RWPE2 (cell line): ENCODE data around the gene PAX7.

Source experiments
- ATAC-seq: fragments of 200-7000 bp; cut with Tn5 transposase; 3 replicates; pipeline ENCODE4 v1.9.1; 2021; ENCODE audit warnings: low read depth
- DNase-seq: peaks from one replicate; pipeline ENCODE4 v3.0.0-alpha.2; 2020; ENCODE audit warnings: low spot score
- H3K27ac ChIP-seq: fragments of 450-650 bp; 2 replicates; pipeline ENCODE4 v1.5.1; 2017; ENCODE audit warnings: mild to moderate bottlenecking; ENCODE audit not compliant: poor library complexity, severe bottlenecking
- H3K27me3 ChIP-seq: fragments of 250-450 bp; sonication (Bioruptor Pico); 2 replicates; pipeline ENCODE4 v1.5.1; 2021; ENCODE audit warnings: mild to moderate bottlenecking, moderate library complexity; ENCODE audit not compliant: insufficient read depth, poor library complexity, severe bottlenecking
- H3K36me3 ChIP-seq: fragments of 250-450 bp; sonication (Bioruptor Pico); 2 replicates; pipeline ENCODE4 v1.5.1; 2020; ENCODE audit warnings: low read depth, mild to moderate bottlenecking, moderate library complexity
- H3K4me1 ChIP-seq: fragments of 250-450 bp; sonication (Bioruptor Pico); 2 replicates; pipeline ENCODE4 v1.5.1; 2021; ENCODE audit warnings: mild to moderate bottlenecking, moderate library complexity; ENCODE audit not compliant: insufficient read depth, poor library complexity, severe bottlenecking
- H3K4me3 ChIP-seq: fragments of 250-450 bp; sonication (Bioruptor Pico); 2 replicates; pipeline ENCODE4 v1.5.1; 2021; ENCODE audit warnings: mild to moderate bottlenecking, moderate library complexity; ENCODE audit not compliant: severe bottlenecking
- H3K9me3 ChIP-seq: fragments of 250-450 bp; sonication (Bioruptor Pico); 2 replicates; pipeline ENCODE4 v1.5.1; 2021; ENCODE audit warnings: mild to moderate bottlenecking, moderate library complexity; ENCODE audit not compliant: severe bottlenecking
- TF ChIP-seq, protein P1 (sequence below): fragments of 450-650 bp; IDR thresholded peaks from one replicate; pipeline ENCODE4 v1.5.1; 2017; ENCODE audit warnings: mild to moderate bottlenecking, moderate library complexity; ENCODE audit not compliant: poor library complexity, severe bottlenecking

Gene PAX7

GRCh38 chr1:18588093-18588492 lies 42.6 kb upstream of the PAX7 start:
- TF ChIP-seq, protein P1, sequence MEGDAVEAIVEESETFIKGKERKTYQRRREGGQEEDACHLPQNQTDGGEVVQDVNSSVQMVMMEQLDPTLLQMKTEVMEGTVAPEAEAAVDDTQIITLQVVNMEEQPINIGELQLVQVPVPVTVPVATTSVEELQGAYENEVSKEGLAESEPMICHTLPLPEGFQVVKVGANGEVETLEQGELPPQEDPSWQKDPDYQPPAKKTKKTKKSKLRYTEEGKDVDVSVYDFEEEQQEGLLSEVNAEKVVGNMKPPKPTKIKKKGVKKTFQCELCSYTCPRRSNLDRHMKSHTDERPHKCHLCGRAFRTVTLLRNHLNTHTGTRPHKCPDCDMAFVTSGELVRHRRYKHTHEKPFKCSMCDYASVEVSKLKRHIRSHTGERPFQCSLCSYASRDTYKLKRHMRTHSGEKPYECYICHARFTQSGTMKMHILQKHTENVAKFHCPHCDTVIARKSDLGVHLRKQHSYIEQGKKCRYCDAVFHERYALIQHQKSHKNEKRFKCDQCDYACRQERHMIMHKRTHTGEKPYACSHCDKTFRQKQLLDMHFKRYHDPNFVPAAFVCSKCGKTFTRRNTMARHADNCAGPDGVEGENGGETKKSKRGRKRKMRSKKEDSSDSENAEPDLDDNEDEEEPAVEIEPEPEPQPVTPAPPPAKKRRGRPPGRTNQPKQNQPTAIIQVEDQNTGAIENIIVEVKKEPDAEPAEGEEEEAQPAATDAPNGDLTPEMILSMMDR = no peak
- ATAC-seq = no peak
- H3K27ac ChIP-seq = no peak overlapping the region
- peaks cover 19% of the 10 kb centered on the region for H3K27me3 ChIP-seq
- DNase-seq = no peak
- H3K36me3 ChIP-seq = no peaks in the 10 kb centered on the region
- H3K9me3 ChIP-seq = no peaks in the 10 kb centered on the region
- H3K4me1 ChIP-seq = no peaks in the 10 kb centered on the region
- no peak overlapping the region for H3K4me3 ChIP-seq

DNA sequence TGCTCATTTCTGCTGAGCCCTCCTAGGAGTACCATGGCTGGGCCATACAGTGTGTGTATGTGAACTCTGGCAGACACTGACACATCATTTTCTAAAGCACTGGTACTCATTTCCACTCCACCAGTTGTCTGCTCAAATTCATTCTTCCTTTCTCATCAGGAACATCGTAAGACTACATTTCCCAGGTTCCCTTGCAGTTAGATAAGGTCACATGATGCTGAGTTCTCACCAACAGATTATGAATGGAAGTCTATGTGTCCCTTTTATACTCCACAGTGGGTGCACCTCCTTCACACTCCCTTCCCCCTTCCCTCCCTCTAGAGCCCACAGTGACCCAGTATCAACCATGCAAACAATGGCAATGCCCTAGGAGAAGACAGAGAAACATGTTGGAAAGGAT lies 38.3 kb upstream of the PAX7 start:
- no peaks in the 10 kb centered on the region for H3K9me3 ChIP-seq
- H3K4me1 ChIP-seq = no peaks in the 10 kb centered on the region
- no peak for DNase-seq
- TF ChIP-seq, protein P1 = no peak
- H3K36me3 ChIP-seq = no peaks in the 10 kb centered on the region
- no peak for ATAC-seq
- no peak overlapping the region for H3K4me3 ChIP-seq
- peaks cover 17% of the 10 kb centered on the region for H3K27me3 ChIP-seq
- H3K27ac ChIP-seq = no peak overlapping the region

DNA sequence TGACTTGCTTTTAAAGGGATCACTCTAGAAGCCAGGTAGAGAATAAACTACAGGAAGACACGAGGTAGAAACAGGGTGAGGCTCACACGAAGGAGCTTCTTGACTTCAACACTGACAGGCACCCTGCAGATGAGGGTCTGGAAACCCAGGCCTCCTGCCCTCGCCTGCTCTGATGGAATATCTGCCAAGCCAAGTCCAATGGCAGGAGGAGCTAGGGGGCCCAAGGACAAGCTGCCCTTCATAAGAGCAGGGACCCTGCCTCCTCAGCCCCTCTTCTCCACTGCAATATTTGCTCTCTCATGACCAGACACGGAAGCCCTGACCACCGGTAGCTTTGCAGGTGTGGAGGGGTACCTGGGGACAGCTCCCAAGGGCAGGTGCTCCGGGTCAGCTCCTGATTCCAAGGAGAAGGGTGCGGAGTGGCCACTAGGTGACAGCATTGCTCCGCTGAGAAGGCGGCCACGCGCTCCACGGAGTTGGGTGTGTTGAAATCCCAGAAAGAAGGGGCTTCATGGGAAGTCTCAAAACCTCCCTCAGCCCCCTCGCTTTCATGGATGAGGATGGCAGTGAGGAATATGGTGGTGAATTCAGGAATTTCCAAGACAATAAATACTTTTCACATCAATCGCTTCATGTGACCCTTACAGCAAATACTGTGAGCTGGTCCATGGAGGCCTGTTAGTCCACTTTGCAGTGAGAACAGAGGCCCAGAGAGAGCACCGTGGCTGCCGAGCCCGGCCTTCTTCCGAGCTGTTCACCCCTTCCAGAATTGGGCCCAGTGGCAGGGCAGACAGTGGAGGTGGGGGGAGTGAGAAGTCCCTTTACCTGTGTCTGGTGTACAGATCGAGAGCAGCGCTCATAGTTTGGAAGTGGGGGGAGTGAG lies 33.2 kb upstream of the PAX7 start:
- DNase-seq (peak; percentile 76), ATAC-seq (peak; percentile 85)
- no peak overlapping the region for H3K4me3 ChIP-seq
- no peaks in the 10 kb centered on the region for H3K9me3 ChIP-seq
- H3K4me1 ChIP-seq = no peaks in the 10 kb centered on the region
- H3K36me3 ChIP-seq = no peaks in the 10 kb centered on the region
- TF ChIP-seq, protein P1 = peak; percentile 96
- H3K27me3 ChIP-seq = peaks cover 4% of the 10 kb centered on the region
- no peak overlapping the region for H3K27ac ChIP-seq

DNA sequence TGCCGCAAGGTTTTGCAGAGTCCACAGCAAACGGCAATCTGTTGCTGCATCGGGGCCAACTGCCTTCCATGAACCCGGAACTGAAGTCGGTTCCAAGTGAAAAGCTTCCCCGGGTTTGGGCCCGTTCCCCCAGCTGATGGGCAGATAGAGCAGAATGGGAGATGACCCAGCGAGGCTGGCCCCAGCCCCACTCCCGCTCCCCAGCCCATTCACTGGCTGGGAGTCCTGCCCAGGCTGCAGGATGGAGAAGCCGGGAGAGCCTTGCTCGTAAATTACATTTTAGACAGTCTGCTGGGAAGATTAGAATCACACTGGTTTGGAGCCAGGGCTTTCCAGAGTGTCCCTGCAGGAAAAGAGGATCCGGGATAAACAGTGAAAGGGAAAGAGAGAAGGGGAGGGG lies 31.6 kb upstream of the PAX7 start:
- no peaks in the 10 kb centered on the region for H3K36me3 ChIP-seq
- H3K27ac ChIP-seq = no peak overlapping the region
- no peaks in the 10 kb centered on the region for H3K27me3 ChIP-seq
- no peak overlapping the region for H3K4me3 ChIP-seq
- ATAC-seq = no peak
- TF ChIP-seq, protein P1 = no peak
- no peak for DNase-seq
- H3K9me3 ChIP-seq = no peaks in the 10 kb centered on the region
- no peaks in the 10 kb centered on the region for H3K4me1 ChIP-seq

DNA sequence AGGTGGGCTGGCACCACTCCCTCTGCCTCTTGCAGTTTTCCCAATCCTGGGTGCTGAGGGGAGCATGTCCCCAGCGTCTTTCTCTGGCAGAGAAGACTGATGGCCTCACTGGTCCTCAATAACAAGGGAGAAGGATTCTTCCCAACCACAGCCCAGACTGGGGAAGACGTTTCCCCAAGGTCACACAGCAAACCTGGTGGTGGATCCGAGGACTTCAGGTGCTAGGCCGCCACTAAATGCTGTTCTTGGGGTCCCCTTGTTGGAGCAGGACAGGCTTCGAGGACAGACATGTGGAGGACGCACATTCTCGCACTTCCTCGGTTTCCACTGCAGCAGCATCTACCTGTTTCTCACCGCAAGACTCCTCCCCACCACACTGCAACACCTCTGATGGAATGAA lies 30.9 kb upstream of the PAX7 start:
- TF ChIP-seq, protein P1 = no peak
- H3K9me3 ChIP-seq = no peaks in the 10 kb centered on the region
- no peak overlapping the region for H3K27ac ChIP-seq
- H3K4me1 ChIP-seq = no peaks in the 10 kb centered on the region
- H3K4me3 ChIP-seq = no peak overlapping the region
- DNase-seq = no peak
- no peaks in the 10 kb centered on the region for H3K27me3 ChIP-seq
- H3K36me3 ChIP-seq = no peaks in the 10 kb centered on the region
- ATAC-seq = no peak
